Measurements from ENCODE around the gene AICDA. TPM values are rescaled to one million over a fixed set of nuclear protein-coding genes. Genes with fewer than 3 reads are reported as not detected.

Gene AICDA
- total and polyA plus RNA-seq, 12 donors: not detected

DNA sequence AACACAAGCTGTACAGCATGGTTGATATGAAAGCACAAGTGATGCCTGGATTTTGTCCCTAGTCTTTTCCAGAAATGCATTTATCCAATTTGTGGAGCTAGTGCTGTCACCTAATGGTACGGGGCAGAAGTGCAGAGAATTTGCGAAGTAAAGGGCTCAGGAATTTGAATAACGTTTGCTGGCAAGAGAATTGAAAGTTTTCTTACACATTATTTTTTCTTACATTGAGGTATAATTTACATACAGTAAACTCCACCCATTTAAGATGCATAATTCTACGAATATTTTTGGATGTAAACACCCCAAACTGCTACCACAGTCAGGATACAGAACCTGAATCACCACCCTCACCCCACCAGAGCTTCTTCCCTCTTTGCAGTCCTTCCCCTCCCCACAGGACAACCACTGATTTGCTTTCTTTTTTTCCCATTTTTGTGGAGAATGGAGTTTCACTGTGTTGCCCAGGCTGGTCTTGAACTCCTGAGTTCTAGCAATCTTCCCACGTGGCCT lies 3.5 kb downstream of the AICDA start:
- no peaks in the 10 kb centered on the region for H3K9me3 ChIP-seq (replicated peaks in 1 of 3)
- H3K4me1 ChIP-seq (replicated peaks in 1 of 2): no peaks in the 10 kb centered on the region
- H3K27ac ChIP-seq: no peak overlapping the region
- H3K27me3 ChIP-seq: no peaks in the 10 kb centered on the region
- no peaks in the 10 kb centered on the region for H3K36me3 ChIP-seq (replicated peaks in 1 of 2)
- TF ChIP-seq CTCF (IDR thresholded peaks at IDR 0.05): peak; percentile 51 to 74 (median 64)
- TF ChIP-seq POLR2A (IDR thresholded peaks at IDR 0.05): no peak
- WGBS, 4 donors: 13 to 22% (median 18%) methylated on average over 5 of the region's 5 CpGs
- DNase-seq: peak in 4 of 7 donors; percentile 22 to 56 (median 30)
- intact Hi-C loops (cut with DNase I): loop anchor here in 1 of 2 donors (10.0 kb wide), 1 partner anchor 64 kb away; the partner anchor contains the start of gene CLEC4E
- no peak overlapping the region for H3K4me3 ChIP-seq

- no peaks in the 10 kb centered on the region for H3K9me3 ChIP-seq (replicated peaks in 1 of 3)
- no peak overlapping the region for H3K4me3 ChIP-seq
Observed at GRCh38 chr12:8606890-8607289, 5.8 kb downstream of the AICDA start.

DNA sequence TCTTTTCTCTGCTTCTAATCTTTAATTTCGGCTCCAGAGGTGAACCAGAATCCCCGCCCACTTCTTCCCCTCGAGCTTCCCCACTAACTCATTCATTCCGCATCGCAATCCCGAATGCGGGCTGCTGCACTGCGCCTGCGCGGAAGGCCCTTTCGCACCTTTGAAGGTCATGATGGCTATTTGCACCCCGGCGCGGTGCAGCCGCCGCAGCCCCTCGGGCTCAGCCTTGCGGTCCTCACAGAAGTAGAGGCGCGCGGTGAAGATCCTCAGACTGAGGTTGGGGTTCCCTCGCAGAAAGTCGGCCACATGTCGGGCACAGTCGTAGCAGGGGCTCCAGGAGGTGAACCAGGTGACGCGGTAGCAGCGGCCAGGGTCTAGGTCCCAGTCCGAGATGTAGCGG lies 7.6 kb downstream of the AICDA start:
- Histone ChIP-seq H3K4me3 (no peak overlapping the region), H3K4me1 (replicated peaks in 1 of 2) (no peaks in the 10 kb centered on the region)

More at GRCh38 chr12:8606890-8607289, 5.8 kb downstream of the AICDA start:
- DNase-seq: no peak
- intact Hi-C loops (cut with DNase I): loop anchor here in 1 of 2 donors (10.0 kb wide), 1 partner anchor 62 kb away; the partner anchor contains the start of gene CLEC4E
- no peaks in the 10 kb centered on the region for H3K4me1 ChIP-seq (replicated peaks in 1 of 2)
- WGBS, 4 donors: 76 to 91% (median 83%) methylated on average over 6 of the region's 6 CpGs
- no peak for TF ChIP-seq CTCF (IDR thresholded peaks at IDR 0.05)
- no peak for TF ChIP-seq POLR2A (IDR thresholded peaks at IDR 0.05)
- H3K36me3 ChIP-seq (replicated peaks in 1 of 2): no peaks in the 10 kb centered on the region
- no peak overlapping the region for H3K27ac ChIP-seq
- no peaks in the 10 kb centered on the region for H3K27me3 ChIP-seq

DNA sequence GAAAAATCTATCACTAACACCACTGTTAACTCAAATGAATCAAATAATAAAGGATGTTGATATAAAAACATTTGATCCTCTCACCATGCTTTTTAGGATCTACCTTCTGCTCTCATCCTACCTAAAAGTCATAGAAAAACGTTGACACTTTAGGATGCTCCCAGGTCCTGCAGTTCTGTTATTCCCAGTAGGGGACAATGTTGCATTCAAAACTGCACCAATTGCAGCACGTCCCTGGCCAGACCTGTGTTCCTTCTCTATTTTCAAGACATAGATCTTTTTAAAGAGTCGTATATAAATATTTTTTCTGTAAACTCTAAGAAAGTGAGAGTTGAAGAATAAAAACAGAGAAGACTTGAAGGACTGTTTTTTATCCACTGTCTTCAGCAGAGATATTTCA lies 8.8 kb downstream of the AICDA start:
- H3K4me3 ChIP-seq: no peak overlapping the region
- no peak for DNase-seq
- 19 to 30% (median 20%) methylated on average over 3 of the region's 3 CpGs for WGBS, 4 donors
- no peaks in the 10 kb centered on the region for H3K27me3 ChIP-seq
- no peaks in the 10 kb centered on the region for H3K4me1 ChIP-seq (replicated peaks in 1 of 2)
- TF ChIP-seq CTCF (IDR thresholded peaks at IDR 0.05): no peak
- no peak for TF ChIP-seq POLR2A (IDR thresholded peaks at IDR 0.05)
- intact Hi-C loops (cut with DNase I): loop anchor here in 1 of 2 donors (10.0 kb wide), 1 partner anchor 59 kb away; the partner anchor contains the start of gene CLEC4E
- H3K27ac ChIP-seq: no peak overlapping the region
- H3K9me3 ChIP-seq (replicated peaks in 1 of 3): no peaks in the 10 kb centered on the region
- no peaks in the 10 kb centered on the region for H3K36me3 ChIP-seq (replicated peaks in 1 of 2)

More for the DNA sequence above, 7.6 kb downstream of the AICDA start:
- no peak for DNase-seq
- no peaks in the 10 kb centered on the region for H3K27me3 ChIP-seq
- no peaks in the 10 kb centered on the region for H3K9me3 ChIP-seq (replicated peaks in 1 of 3)
- H3K36me3 ChIP-seq (replicated peaks in 1 of 2): no peaks in the 10 kb centered on the region
- TF ChIP-seq POLR2A (IDR thresholded peaks at IDR 0.05) (no peak), CTCF (IDR thresholded peaks at IDR 0.05) (no peak)
- intact Hi-C loops (cut with DNase I): loop anchor here in 1 of 2 donors (10.0 kb wide), 1 partner anchor 60 kb away; the partner anchor contains the start of gene CLEC4E
- 90 to 95% (median 93%) methylated on average over 21 to 30 of the region's 30 CpGs for WGBS, 4 donors
- H3K27ac ChIP-seq: no peak overlapping the region
